Activated CD8-positive, alpha-beta T cell treated with anti-CD3 and anti-CD28 coated beads for 36 hours (primary cell): ENCODE results near the gene CPLX1. TPM values are rescaled to one million over a fixed set of nuclear protein-coding genes. Genes with fewer than 3 reads are reported as not detected.
A peak's percentile ranks its signal among the peaks of the same experiment; 100 is the strongest.

Experiments used
- ATAC-seq: fragments of 200-7000 bp; cut with Tn5 transposase; one replicate; pipeline ENCODE4 v1.10.0; 2021; ENCODE audit warnings: mild to moderate bottlenecking, moderate library complexity
- CTCF ChIA-PET: fragments of 350-600 bp; sonication (Branson Sonifier 250); formaldehyde crosslinking; loops from one replicate; lab custom pipeline; 2021; ENCODE audit warnings: antibody characterized with exemption; lab: Charles Lee
- POLR2A ChIA-PET: fragments of 350-600 bp; sonication (Branson Sonifier 250); formaldehyde crosslinking; loops from one replicate; lab custom pipeline; 2021; ENCODE audit warnings: antibody characterized with exemption; lab: Charles Lee
- DNase-seq: peaks from one replicate; pipeline ENCODE4 v3.0.0-alpha.2; 2020
- H3K27ac Mint-ChIP-seq: one replicate; pipeline ENCODE4 v1.8.0; 2021; ENCODE audit warnings: mild to moderate bottlenecking, mixed read lengths
- H3K27me3 Mint-ChIP-seq: one replicate; pipeline ENCODE4 v1.8.0; 2021; ENCODE audit warnings: mixed read lengths
- H3K36me3 Mint-ChIP-seq: one replicate; pipeline ENCODE4 v1.8.0; 2021; ENCODE audit warnings: low read depth, mixed read lengths
- H3K4me1 Mint-ChIP-seq: one replicate; pipeline ENCODE4 v1.8.0; 2021; ENCODE audit warnings: low read depth, mixed read lengths
- H3K4me3 Mint-ChIP-seq: one replicate; pipeline ENCODE4 v1.8.0; 2021; ENCODE audit warnings: mild to moderate bottlenecking, moderate library complexity, mixed read lengths
- H3K9me3 Mint-ChIP-seq: one replicate; pipeline ENCODE4 v1.8.0; 2021; ENCODE audit warnings: mixed read lengths
- intact Hi-C: fragments of 100-400 bp; cut with micrococcal nuclease; formaldehyde crosslinking; loops from one replicate; pipeline ENCODE4 v1.10.0; 2022
- total RNA-seq, 2 experiments: library from RNA; stranded (reverse); gene quantifications; one replicate each; pipeline ENCODE4 v1.2.3, GENCODE V29; 2021
- TF ChIP-seq, protein P1 (sequence below): fragments of 200-600 bp; IDR thresholded peaks from one replicate; pipeline ENCODE4 v1.8.0; 2022; ENCODE audit warnings: antibody characterized with exemption, mild to moderate bottlenecking

CPLX1 gene
- total RNA-seq, 2 experiments from 2014 or later = not detected

DNA sequence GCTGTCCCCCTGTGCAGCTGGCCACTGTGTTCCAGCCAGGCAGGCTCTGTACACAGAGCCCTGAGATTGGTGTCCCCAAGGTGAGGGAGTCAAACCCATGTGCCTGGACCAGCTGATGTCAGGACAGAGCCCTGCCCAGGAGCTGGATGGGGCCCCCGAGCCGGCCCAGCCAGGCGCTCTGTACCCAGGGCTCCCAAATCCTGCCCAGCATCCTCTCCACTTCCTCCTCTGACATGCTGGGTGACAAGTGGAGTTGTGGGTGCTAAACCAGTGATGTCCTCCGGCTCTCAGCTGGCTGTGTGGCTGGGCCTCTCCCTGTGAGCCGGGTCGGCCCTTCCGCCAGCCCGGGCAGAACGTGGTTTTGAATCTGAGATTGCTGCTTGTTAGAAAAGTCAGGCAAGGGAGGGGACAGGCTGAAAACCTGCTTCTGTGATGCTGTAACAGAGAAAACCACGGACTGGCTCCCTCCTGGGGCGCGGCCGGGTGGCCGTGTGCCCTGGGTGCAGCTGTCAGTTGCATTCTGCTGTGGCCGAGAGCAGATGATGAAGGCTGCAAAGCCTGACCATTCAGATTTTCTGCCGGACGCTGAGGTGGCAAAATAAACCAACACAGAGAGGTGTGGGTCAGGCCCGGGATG lies 7.9 kb upstream of the CPLX1 start:
- peak; percentile 31 for ATAC-seq
- intact Hi-C loops = no loop called here

DNA sequence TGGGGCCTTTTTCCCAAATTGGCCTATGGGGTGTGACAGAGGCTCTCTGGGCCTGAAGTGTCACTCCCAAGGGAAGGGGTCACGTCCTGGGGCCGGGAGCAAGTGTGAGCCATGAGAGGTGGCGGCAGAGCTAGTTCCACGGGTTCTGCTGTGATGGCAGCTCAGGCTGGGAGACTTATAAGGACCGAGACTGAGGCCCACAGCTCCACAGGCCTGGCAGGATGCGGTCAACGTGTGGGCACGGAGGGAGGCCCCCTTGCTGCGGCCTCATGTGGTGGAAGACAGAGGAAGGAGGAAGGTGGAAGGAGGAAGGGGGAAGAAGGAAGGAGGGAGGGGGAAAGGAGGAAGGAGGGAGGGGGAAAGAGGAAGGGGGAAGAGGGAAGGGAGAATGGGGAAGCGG lies 7.2 kb upstream of the CPLX1 start:
- peak; percentile 74 for ATAC-seq
- DNase-seq = peak; percentile 64
- H3K4me3 Mint-ChIP-seq = no peak overlapping the region
- intact Hi-C loops = no loop called here
- no peak overlapping the region for H3K27ac Mint-ChIP-seq
- peaks cover 5% of the 10 kb centered on the region for H3K4me1 Mint-ChIP-seq
- peaks cover 12% of the 10 kb centered on the region for H3K9me3 Mint-ChIP-seq
- ChIA-PET CTCF (no interaction called here), POLR2A (no interaction called here)
- H3K36me3 Mint-ChIP-seq = no peaks in the 10 kb centered on the region
- TF ChIP-seq, protein P1, sequence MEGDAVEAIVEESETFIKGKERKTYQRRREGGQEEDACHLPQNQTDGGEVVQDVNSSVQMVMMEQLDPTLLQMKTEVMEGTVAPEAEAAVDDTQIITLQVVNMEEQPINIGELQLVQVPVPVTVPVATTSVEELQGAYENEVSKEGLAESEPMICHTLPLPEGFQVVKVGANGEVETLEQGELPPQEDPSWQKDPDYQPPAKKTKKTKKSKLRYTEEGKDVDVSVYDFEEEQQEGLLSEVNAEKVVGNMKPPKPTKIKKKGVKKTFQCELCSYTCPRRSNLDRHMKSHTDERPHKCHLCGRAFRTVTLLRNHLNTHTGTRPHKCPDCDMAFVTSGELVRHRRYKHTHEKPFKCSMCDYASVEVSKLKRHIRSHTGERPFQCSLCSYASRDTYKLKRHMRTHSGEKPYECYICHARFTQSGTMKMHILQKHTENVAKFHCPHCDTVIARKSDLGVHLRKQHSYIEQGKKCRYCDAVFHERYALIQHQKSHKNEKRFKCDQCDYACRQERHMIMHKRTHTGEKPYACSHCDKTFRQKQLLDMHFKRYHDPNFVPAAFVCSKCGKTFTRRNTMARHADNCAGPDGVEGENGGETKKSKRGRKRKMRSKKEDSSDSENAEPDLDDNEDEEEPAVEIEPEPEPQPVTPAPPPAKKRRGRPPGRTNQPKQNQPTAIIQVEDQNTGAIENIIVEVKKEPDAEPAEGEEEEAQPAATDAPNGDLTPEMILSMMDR = no peak
- peaks cover 9% of the 10 kb centered on the region for H3K27me3 Mint-ChIP-seq

More for the DNA sequence above, 7.9 kb upstream of the CPLX1 start:
- H3K9me3 Mint-ChIP-seq = peaks cover 15% of the 10 kb centered on the region
- H3K27ac Mint-ChIP-seq = no peak overlapping the region
- H3K36me3 Mint-ChIP-seq = no peaks in the 10 kb centered on the region
- DNase-seq = no peak
- ChIA-PET POLR2A (no interaction called here), CTCF (no interaction called here)
- H3K27me3 Mint-ChIP-seq = peaks cover 3% of the 10 kb centered on the region
- H3K4me3 Mint-ChIP-seq = no peak overlapping the region
- TF ChIP-seq, protein P1 = no peak
- peaks cover 5% of the 10 kb centered on the region for H3K4me1 Mint-ChIP-seq

DNA sequence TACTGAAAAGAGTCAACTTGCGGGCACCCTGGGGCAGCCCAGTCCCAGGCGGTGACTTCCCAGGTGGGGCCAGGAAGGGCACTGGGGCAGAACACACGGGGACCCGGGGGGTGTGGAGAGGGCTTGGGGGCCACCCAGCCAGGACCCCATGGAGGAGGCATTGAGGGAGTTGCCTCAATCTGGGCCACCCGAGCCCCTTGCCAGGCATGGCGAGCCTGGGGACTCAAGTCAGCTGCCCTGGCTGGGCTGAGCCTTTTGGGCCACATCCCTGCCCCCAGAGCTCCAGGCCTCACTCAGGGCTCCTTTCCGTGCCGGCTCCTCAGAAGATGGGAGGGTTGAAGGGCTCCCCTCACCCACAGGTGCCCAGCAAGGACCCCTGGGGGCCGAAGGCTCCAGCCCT lies 6.6 kb upstream of the CPLX1 start:
- TF ChIP-seq, protein P1 = no peak
- H3K4me3 Mint-ChIP-seq = no peak overlapping the region
- H3K4me1 Mint-ChIP-seq = peaks cover 5% of the 10 kb centered on the region
- ChIA-PET CTCF (no interaction called here), POLR2A (no interaction called here)
- no peak for ATAC-seq
- H3K27me3 Mint-ChIP-seq = peaks cover 15% of the 10 kb centered on the region
- H3K9me3 Mint-ChIP-seq = peaks cover 6% of the 10 kb centered on the region
- DNase-seq = no peak
- no peaks in the 10 kb centered on the region for H3K36me3 Mint-ChIP-seq
- intact Hi-C loops = no loop called here
- H3K27ac Mint-ChIP-seq = no peak overlapping the region

DNA sequence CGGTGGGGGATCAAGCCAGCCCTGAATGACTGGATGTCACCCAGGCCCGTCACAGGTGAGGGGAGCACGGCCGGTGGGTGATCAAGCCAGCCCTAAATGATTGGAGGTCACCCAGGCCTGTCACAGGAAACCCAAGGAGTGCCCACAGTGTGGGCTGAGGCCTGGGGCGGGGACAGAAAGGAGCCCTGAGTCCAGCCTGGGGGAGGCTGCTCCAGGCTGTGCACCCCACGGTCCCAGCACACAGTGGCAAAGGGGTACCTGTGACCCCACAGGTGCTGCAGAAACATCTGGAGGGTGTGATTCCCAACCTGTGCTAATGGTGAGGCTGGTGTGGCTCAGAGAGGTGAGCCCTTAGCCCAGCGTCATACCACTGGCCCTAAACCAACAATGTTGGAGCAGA lies 6.2 kb upstream of the CPLX1 start:
- ChIA-PET POLR2A (no interaction called here), CTCF (no interaction called here)
- no peak overlapping the region for H3K4me3 Mint-ChIP-seq
- peaks cover 17% of the 10 kb centered on the region for H3K27me3 Mint-ChIP-seq
- peaks cover 5% of the 10 kb centered on the region for H3K4me1 Mint-ChIP-seq
- H3K9me3 Mint-ChIP-seq = peaks cover 5% of the 10 kb centered on the region
- ATAC-seq = no peak
- TF ChIP-seq, protein P1 = no peak
- intact Hi-C loops = no loop called here
- no peak overlapping the region for H3K27ac Mint-ChIP-seq
- no peak for DNase-seq
- H3K36me3 Mint-ChIP-seq = no peaks in the 10 kb centered on the region

DNA sequence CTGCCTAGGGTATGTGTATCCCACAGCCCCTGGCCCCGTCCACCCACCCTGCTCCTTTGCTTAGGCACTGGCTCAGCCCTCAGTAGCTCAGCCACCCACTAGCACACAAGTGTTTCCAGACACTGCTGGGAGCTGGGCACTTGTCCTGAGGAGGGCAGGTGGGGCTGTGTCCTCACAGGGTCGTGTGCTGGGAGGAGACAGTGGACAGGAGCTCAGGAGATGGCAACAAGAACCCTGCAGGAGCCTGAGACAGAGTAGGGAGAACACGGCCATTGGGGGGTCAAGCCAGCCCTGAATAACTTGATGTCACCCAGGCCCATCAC lies 5.5 kb upstream of the CPLX1 start:
- no peak for DNase-seq
- Mint-ChIP-seq H3K4me1 (peaks cover 5% of the 10 kb centered on the region), H3K4me3 (no peak overlapping the region), H3K27ac (no peak overlapping the region), H3K27me3 (peaks cover 17% of the 10 kb centered on the region), H3K36me3 (no peaks in the 10 kb centered on the region), H3K9me3 (peaks cover 3% of the 10 kb centered on the region)
- intact Hi-C loops = no loop called here
- no peak for ATAC-seq
- ChIA-PET CTCF (no interaction called here), POLR2A (interaction anchor here (0.5 kb wide), 1 partner anchor 22 kb away, joined by 3 read pairs; no protein-coding TSS in a partner anchor)
- TF ChIP-seq, protein P1 = no peak
